RWPE1 (cell line): ENCODE results near the gene TSPAN14.

Source experiments
- CTCF ChIA-PET: fragments of 350-600 bp; sonication (Branson Sonifier 250); formaldehyde crosslinking; extraction: SDS; loops from one replicate; lab custom pipeline; 2021; lab: Yijun Ruan, JAX
- POLR2A ChIA-PET: fragments of 400-600 bp; formaldehyde crosslinking; extraction: SDS; loops from one replicate; lab custom pipeline; 2020; ENCODE audit warnings: antibody characterized with exemption; ENCODE audit not compliant: low non-redundant PET; lab: Yijun Ruan, JAX
- DNase-seq: peaks from one replicate; pipeline ENCODE4 v3.0.0; 2012; ENCODE audit warnings: low spot score
- H3K27ac ChIP-seq: fragments of 450-650 bp; 2 replicates; pipeline ENCODE4 v1.5.1; 2017
- TF ChIP-seq, protein P1 (sequence below): fragments of 450-650 bp; conservative IDR thresholded peaks from 2 replicates; pipeline ENCODE4 v1.5.1; 2017; ENCODE audit warnings: low read depth, mild to moderate bottlenecking

TSPAN14 gene

DNA sequence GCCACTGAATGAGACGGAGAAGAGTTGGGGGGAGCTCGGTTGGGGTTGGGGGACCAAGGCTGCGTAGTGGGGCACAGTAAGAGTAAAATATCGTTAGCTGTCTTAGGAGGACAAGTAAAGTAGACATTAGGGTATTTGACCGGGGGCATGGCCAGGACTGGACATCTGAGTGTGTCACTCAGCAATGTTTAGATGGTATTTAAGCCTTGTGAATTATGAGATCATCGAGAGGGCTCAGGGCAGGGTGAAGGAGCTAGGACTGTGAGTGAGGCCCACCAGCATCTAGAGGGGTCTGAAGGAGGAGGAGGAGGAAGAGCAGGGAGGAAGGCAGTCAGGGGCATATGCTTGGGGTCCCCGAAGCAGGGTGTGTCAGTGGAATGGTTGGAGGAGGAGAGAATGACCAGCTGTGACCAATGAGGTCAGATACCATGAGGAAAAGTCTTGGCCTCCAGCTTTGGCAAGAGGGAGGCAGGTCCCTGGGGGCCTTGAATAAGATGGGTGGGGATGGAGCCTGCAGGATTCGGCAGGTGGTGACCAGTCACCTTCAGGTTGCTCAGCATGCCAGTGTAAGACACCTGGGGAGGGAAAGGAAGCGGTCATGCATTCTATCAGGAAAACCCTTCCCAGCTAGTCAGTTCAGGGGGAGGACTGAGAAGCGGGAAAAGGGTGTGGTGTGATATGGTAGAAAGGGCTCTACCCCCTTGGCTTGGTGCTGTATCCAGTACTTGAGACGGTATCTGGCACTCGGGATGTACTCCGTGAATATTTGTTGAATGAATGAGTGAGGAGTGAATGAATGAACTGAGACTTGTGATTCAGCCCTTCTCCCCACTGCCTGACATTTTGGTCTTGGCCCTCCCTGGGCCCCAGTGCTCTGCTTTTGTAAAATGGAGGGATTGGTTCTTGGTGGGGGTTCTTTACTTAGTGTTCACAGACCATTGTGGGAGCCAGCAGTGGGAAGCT, 48.8 kb downstream of the TSPAN14 start:
- peak overlapping the region; percentile 95 for H3K27ac ChIP-seq

DNA sequence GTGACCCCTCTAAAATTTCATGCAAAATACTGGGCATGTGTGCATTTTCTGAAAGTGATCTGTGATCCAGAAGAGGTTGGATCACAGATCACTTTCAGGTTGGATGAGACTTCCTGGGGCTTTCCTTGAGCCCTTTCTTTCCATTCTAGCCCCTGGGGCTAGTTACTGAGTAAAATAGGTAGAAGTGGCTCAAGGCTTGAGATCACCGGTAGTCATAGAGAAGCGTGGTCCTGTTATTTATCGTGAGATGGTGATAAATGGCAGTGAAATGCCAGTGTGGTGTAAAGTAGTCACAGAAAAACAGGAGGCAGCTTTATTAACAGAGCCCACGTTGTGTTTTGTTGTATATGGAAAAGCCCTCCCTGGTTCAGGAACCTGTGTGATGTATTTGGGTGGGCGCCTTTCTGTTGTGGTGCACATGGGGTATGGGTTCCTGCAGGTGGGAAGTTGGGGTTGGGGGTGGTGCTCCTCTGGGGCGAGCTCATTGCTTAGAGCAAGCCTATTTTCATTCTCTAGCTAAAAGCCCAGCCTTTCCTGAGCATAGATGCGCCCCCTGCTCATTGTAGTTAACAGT, 49.6 kb downstream of the TSPAN14 start:
- peak overlapping the region; percentile 98 for H3K27ac ChIP-seq
- POLR2A ChIA-PET, result interaction anchor here (0.9 kb wide), 1 partner anchor 92 kb away, joined by 3 read pairs; no protein-coding TSS in a partner anchor
- DNase-seq, result no peak
- TF ChIP-seq, protein P1, sequence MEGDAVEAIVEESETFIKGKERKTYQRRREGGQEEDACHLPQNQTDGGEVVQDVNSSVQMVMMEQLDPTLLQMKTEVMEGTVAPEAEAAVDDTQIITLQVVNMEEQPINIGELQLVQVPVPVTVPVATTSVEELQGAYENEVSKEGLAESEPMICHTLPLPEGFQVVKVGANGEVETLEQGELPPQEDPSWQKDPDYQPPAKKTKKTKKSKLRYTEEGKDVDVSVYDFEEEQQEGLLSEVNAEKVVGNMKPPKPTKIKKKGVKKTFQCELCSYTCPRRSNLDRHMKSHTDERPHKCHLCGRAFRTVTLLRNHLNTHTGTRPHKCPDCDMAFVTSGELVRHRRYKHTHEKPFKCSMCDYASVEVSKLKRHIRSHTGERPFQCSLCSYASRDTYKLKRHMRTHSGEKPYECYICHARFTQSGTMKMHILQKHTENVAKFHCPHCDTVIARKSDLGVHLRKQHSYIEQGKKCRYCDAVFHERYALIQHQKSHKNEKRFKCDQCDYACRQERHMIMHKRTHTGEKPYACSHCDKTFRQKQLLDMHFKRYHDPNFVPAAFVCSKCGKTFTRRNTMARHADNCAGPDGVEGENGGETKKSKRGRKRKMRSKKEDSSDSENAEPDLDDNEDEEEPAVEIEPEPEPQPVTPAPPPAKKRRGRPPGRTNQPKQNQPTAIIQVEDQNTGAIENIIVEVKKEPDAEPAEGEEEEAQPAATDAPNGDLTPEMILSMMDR, result no peak
- CTCF ChIA-PET, result interaction anchor here (1.9 to 3.3 kb wide), 3 partner anchors 41 to 59 kb away, joined by 5 to 42 read pairs (median 41); partner anchors contain the start of gene TSPAN14

More for the DNA sequence above, 48.8 kb downstream of the TSPAN14 start:
- ChIA-PET POLR2A (interaction anchor here (0.9 kb wide), 1 partner anchor 91 kb away, joined by 3 read pairs; no protein-coding TSS in a partner anchor), CTCF (interaction anchor here (0.6 to 3.3 kb wide), 4 partner anchors 48 to 120 kb away, joined by 3 to 42 read pairs (median 6); partner anchors contain the start of gene TSPAN14)
- TF ChIP-seq, protein P1, result no peak
- DNase-seq, result no peak

DNA sequence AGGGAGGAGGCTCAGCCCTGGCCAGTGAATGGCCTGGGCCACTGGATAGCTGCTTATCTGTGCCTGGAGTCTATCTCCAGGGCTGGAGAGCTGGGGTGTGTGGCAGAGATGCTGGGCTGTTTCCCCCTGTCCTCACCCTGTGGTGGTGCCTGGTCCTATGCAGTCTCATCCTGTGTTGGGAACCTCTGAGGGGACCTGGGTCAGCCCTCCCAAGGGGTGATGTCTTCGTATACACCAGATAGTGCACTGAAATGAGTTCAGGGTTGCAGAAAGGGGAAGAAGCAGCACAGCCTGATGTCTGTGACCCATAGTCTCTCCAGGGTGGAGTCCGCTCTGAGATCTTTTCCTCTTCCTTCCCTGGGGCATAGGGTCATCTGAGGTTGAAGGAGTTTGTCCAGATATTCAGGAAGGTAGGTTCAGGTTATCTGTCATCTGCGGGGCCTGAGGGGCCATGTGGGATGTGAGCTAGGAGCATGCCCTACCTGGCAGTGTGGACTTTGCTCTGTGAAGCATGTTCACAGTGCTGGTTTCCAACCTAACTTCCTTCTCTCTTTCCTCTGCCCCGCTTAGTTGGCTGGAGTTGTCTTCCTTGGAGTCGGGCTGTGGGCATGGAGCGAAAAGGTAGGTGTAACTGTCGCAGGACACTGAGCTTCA, 50.2 kb downstream of the TSPAN14 start:
- TF ChIP-seq, protein P1, result no peak
- ChIA-PET POLR2A (interaction anchor here (0.9 kb wide), 1 partner anchor 93 kb away, joined by 3 read pairs; no protein-coding TSS in a partner anchor), CTCF (interaction anchor here (1.2 to 3.3 kb wide), 9 partner anchors 19 to 121 kb away, joined by 3 to 42 read pairs (median 12); partner anchors contain the start of gene TSPAN14)
- no peak for DNase-seq
- H3K27ac ChIP-seq, result peak overlapping the region; percentile 98

DNA sequence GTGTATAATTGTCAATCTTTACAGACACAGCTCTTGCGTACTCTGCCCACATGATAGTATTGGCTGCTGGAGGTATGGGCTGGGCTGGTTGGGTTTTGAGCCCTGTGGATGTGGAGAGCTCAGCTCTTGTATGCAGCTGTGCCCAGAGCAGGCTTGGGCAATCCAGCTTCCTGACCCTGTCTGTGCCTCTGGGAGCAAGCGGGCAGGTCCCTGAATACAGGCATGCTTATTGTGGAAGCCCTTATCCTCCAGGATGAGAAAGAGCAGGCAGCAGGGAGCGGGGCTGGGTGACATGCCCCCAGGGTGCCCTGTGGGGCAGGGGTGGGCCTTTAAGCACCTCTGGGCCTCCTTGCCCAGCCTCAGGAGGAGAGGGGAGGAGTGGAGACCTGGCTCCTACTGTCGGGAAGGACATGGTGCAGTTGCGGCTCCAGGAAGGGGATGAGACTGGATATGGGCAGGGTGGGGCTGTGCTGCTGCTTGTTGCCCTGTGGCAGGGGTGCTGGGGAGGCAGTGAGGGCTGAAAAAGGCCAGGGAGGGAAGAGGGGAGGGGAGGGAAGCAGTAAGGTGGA, 50.9 kb downstream of the TSPAN14 start:
- POLR2A ChIA-PET, result interaction anchor here (1.1 kb wide), 1 partner anchor 46 kb away, joined by 6 read pairs; no protein-coding TSS in a partner anchor

DNA sequence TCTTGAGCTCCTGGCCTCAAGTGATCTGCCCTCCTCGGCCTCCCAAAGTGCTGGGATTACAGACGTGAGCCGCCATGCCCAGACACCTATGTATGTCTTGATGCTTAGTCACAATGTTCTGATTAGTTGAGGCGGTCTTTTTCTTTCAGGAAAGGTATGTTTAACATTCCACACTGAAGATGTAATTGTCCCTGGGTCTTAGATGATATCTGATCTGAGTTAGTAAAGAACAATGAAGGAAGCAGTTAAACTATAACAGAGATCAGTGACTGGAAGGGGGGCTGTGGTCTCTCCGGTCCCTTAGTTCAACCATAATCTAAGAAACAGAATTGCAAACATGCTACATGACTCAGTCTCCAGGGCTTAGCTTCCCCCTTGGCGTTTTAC, 52.1 kb downstream of the TSPAN14 start:
- peak overlapping the region; percentile 98 for H3K27ac ChIP-seq
- POLR2A ChIA-PET, result interaction anchor here (1.1 kb wide), 1 partner anchor 47 kb away, joined by 6 read pairs; no protein-coding TSS in a partner anchor
- CTCF ChIA-PET, result interaction anchor here (0.6 to 3.3 kb wide), 30 partner anchors 10 to 1083 kb away, joined by 3 to 42 read pairs (median 4); partner anchors contain the start of gene TSPAN14
- TF ChIP-seq, protein P1, result no peak
- peak; percentile 92 for DNase-seq

More for the DNA sequence above, 50.9 kb downstream of the TSPAN14 start:
- H3K27ac ChIP-seq, result peak overlapping the region; percentile 98
- TF ChIP-seq, protein P1, result no peak
- CTCF ChIA-PET, result interaction anchor here (0.6 to 3.3 kb wide), 24 partner anchors 8 to 233 kb away, joined by 3 to 42 read pairs (median 5); partner anchors contain the start of genes PRXL2A and TSPAN14
- DNase-seq, result no peak
